PFSK-1 (cell line): ENCODE measurements around the gene ZDHHC9.

ENCODE experiments used
- FOXP2 ChIP-seq: optimal IDR thresholded peaks from 2 replicates; pipeline ENCODE3; 2011; ENCODE audit warnings: borderline replicate concordance, control low read depth, inconsistent platforms; ENCODE audit not compliant: insufficient read depth; ENCODE audit errors: extremely low read length, extremely low read depth
- POLR2AphosphoS5 ChIP-seq: IDR thresholded peaks from 2 replicates; pipeline ENCODE4 v1.6.1; 2012; ENCODE audit warnings: low read depth, mild to moderate bottlenecking, control low read depth, low read length, moderate library complexity
- REST ChIP-seq, 2 experiments: IDR thresholded peaks; 2 replicates each; pipeline versions ENCODE4 v1.6.1 to v1.8.0; 2011 to 2012; ENCODE audit warnings: low read depth in 2 of 2, low read length in 2 of 2, control low read depth in 1 of 2, inconsistent platforms in 1 of 2, mild to moderate bottlenecking in 1 of 2, moderate library complexity in 1 of 2; ENCODE audit not compliant: insufficient read depth in 1 of 2
- SIN3A ChIP-seq: IDR thresholded peaks from 2 replicates; pipeline ENCODE4 v1.6.1; 2012; ENCODE audit warnings: mild to moderate bottlenecking, low read length, moderate library complexity, borderline replicate concordance; ENCODE audit not compliant: insufficient read depth
- TAF1 ChIP-seq: IDR thresholded peaks from 2 replicates; pipeline ENCODE4 v1.6.1; 2012; ENCODE audit warnings: low read length, control low read depth, borderline replicate concordance; ENCODE audit not compliant: insufficient read depth

Gene ZDHHC9

GRCh38 chrX:129808829-129809796 lies 34.6 kb downstream of the ZDHHC9 start:
- TF ChIP-seq SIN3A, result no peak
- TF ChIP-seq REST (IDR thresholded peaks at IDR 0.05; ENCODE audit: insufficient read depth in 1 of 2, low read depth in 2 of 2, low read length in 2 of 2), result no peak
- no peak for TF ChIP-seq POLR2AphosphoS5
- TF ChIP-seq TAF1, result no peak
- no peak for TF ChIP-seq FOXP2

GRCh38 chrX:129808158-129808828 lies 35.4 kb downstream of the ZDHHC9 start:
- no peak for TF ChIP-seq SIN3A

GRCh38 chrX:129804806-129805205 lies 38.9 kb downstream of the ZDHHC9 start:
- TF ChIP-seq SIN3A, result no peak
- TF ChIP-seq FOXP2, result no peak

- TF ChIP-seq POLR2AphosphoS5 (no peak), FOXP2 (no peak), REST (IDR thresholded peaks at IDR 0.05; ENCODE audit: insufficient read depth in 1 of 2, low read depth in 2 of 2, low read length in 2 of 2) (no peak), TAF1 (no peak), SIN3A (no peak)
Measured at GRCh38 chrX:129802863-129803262, 40.8 kb downstream of the ZDHHC9 start.

GRCh38 chrX:129800186-129800585 lies 43.5 kb downstream of the ZDHHC9 start:
- TF ChIP-seq SIN3A, result no peak
- TF ChIP-seq REST (IDR thresholded peaks at IDR 0.05; ENCODE audit: insufficient read depth in 1 of 2, low read depth in 2 of 2, low read length in 2 of 2), result no peak
- no peak for TF ChIP-seq TAF1
- no peak for TF ChIP-seq FOXP2
- TF ChIP-seq POLR2AphosphoS5, result no peak

GRCh38 chrX:129798888-129799287 lies 44.8 kb downstream of the ZDHHC9 start:
- TF ChIP-seq FOXP2, result no peak
- TF ChIP-seq TAF1, result no peak
- no peak for TF ChIP-seq REST (IDR thresholded peaks at IDR 0.05; ENCODE audit: insufficient read depth in 1 of 2, low read depth in 2 of 2, low read length in 2 of 2)
- no peak for TF ChIP-seq POLR2AphosphoS5
- no peak for TF ChIP-seq SIN3A
